Ramos (cell line): ENCODE data around the gene L3MBTL4.

Source experiments
- in situ Hi-C: fragments of 300-500 bp; cut with MboI; formaldehyde crosslinking; loops from one replicate; pipeline ENCODE4 v1.14.3; 2022; ENCODE audit warnings: low sequenced_read_pairs; ENCODE audit not compliant: unreplicated experiment

Gene L3MBTL4

GRCh38 chr18:6414723-6415417, at the start of gene L3MBTL4:
TSS of gene L3MBTL4 (minus strand) at chr18:6414911. CDS start at chr18:6311625, 103,286 bp downstream.
- in situ Hi-C loops: no loop called here

GRCh38 chr18:6452194-6452593, 37.5 kb upstream of the L3MBTL4 start:
- in situ Hi-C loops: no loop called here

- in situ Hi-C loops: no loop called here
These were observed 34.5 kb upstream of the L3MBTL4 start for GRCh38 chr18:6449213-6449612.

- in situ Hi-C loops: no loop called here
These were observed 29.9 kb upstream of the L3MBTL4 start for GRCh38 chr18:6444466-6445228.

- in situ Hi-C loops: no loop called here
These were observed 26.5 kb upstream of the L3MBTL4 start for GRCh38 chr18:6441200-6441599.

GRCh38 chr18:6437937-6438818, 23.5 kb upstream of the L3MBTL4 start:
- in situ Hi-C loops: no loop called here

- in situ Hi-C loops: no loop called here
These were observed 21.0 kb upstream of the L3MBTL4 start for GRCh38 chr18:6435731-6436130.

GRCh38 chr18:6434987-6435709, 20.4 kb upstream of the L3MBTL4 start:
- in situ Hi-C loops: no loop called here

- in situ Hi-C loops: no loop called here
These were observed 19.8 kb upstream of the L3MBTL4 start for GRCh38 chr18:6434481-6434880.

GRCh38 chr18:6431659-6432318, 17.1 kb upstream of the L3MBTL4 start:
- in situ Hi-C loops: no loop called here

- in situ Hi-C loops: no loop called here
These were observed 14.2 kb upstream of the L3MBTL4 start for GRCh38 chr18:6428851-6429395.

GRCh38 chr18:6427286-6427685, 12.6 kb upstream of the L3MBTL4 start:
- in situ Hi-C loops: no loop called here

GRCh38 chr18:6423289-6423688, 8.6 kb upstream of the L3MBTL4 start:
- in situ Hi-C loops: no loop called here

- in situ Hi-C loops: no loop called here
These were observed 491 bp downstream of the L3MBTL4 start for GRCh38 chr18:6414118-6414722.

- in situ Hi-C loops: no loop called here
These were observed 1.1 kb downstream of the L3MBTL4 start for GRCh38 chr18:6413579-6414117.

- in situ Hi-C loops: no loop called here
These were observed 1.7 kb downstream of the L3MBTL4 start for GRCh38 chr18:6412933-6413472.

GRCh38 chr18:6411382-6411781, 3.3 kb downstream of the L3MBTL4 start:
- in situ Hi-C loops: no loop called here

- in situ Hi-C loops: no loop called here
These were observed 4.8 kb downstream of the L3MBTL4 start for GRCh38 chr18:6409933-6410332.
